Endothelial cell (in vitro differentiated cells): Measurements from ENCODE around the gene CFAP53. TPM values are rescaled to one million over a fixed set of nuclear protein-coding genes. Genes with fewer than 3 reads are reported as not detected.

Experiments used
- DNase-seq: peaks from one replicate; pipeline ENCODE4 v3.0.0; 2021; ENCODE audit warnings: low spot score
- H3K27ac Mint-ChIP-seq: one replicate; pipeline ENCODE4 v1.8.0; 2021; ENCODE audit warnings: mixed read lengths, inconsistent platforms; ENCODE audit not compliant: unreplicated experiment
- H3K27me3 Mint-ChIP-seq: one replicate; pipeline ENCODE4 v1.8.0; 2021; ENCODE audit warnings: mild to moderate bottlenecking, moderate library complexity, mixed read lengths, inconsistent platforms; ENCODE audit not compliant: unreplicated experiment
- H3K36me3 Mint-ChIP-seq: one replicate; pipeline ENCODE4 v1.8.0; 2021; ENCODE audit warnings: mild to moderate bottlenecking, low read depth, mixed read lengths, inconsistent platforms; ENCODE audit not compliant: unreplicated experiment
- H3K4me1 Mint-ChIP-seq: one replicate; pipeline ENCODE4 v1.8.0; 2021; ENCODE audit warnings: mild to moderate bottlenecking, mixed read lengths, inconsistent platforms; ENCODE audit not compliant: unreplicated experiment
- H3K4me3 Mint-ChIP-seq: one replicate; pipeline ENCODE4 v1.8.0; 2021; ENCODE audit warnings: mild to moderate bottlenecking, mixed read lengths, inconsistent platforms; ENCODE audit not compliant: unreplicated experiment
- H3K9me3 Mint-ChIP-seq: one replicate; pipeline ENCODE4 v1.8.0; 2021; ENCODE audit warnings: mixed read lengths, inconsistent platforms; ENCODE audit not compliant: unreplicated experiment
- CTCF ChIP-seq: fragments of 200-600 bp; sonication (generic); IDR thresholded peaks from one replicate; pipeline ENCODE4 v1.5.0; 2021; ENCODE audit warnings: antibody characterized with exemption; ENCODE audit not compliant: unreplicated experiment
- total RNA-seq: library from RNA; stranded (reverse); fragmentation: NEBNext Ultra II Directional; extraction: Animal tissue kit (Norgen Biotek cat#: 25700); gene quantifications from one replicate; pipeline ENCODE4 v1.2.1, GENCODE V29; 2021; ENCODE audit not compliant: unreplicated experiment

CFAP53 gene
- total RNA-seq, 1 donor from 2014 or later = 0.56 TPM

- H3K27me3 Mint-ChIP-seq = peaks cover 3% of the 10 kb centered on the region
- no peak for TF ChIP-seq CTCF
- H3K36me3 Mint-ChIP-seq = no peaks in the 10 kb centered on the region
- H3K27ac Mint-ChIP-seq = no peak overlapping the region
- DNase-seq = no peak
- no peaks in the 10 kb centered on the region for H3K9me3 Mint-ChIP-seq
- peaks cover 4% of the 10 kb centered on the region for H3K4me1 Mint-ChIP-seq
- peak overlapping the region; percentile 89 for H3K4me3 Mint-ChIP-seq
Observed at GRCh38 chr18:50307400-50307737, 41.1 kb upstream of the CFAP53 start.

GRCh38 chr18:50306944-50307343, 40.6 kb upstream of the CFAP53 start:
- peaks cover 3% of the 10 kb centered on the region for H3K27me3 Mint-ChIP-seq
- H3K4me3 Mint-ChIP-seq = no peak overlapping the region
- no peaks in the 10 kb centered on the region for H3K9me3 Mint-ChIP-seq
- H3K4me1 Mint-ChIP-seq = peaks cover 4% of the 10 kb centered on the region
- TF ChIP-seq CTCF = no peak
- DNase-seq = no peak
- H3K27ac Mint-ChIP-seq = no peak overlapping the region
- no peaks in the 10 kb centered on the region for H3K36me3 Mint-ChIP-seq

DNA sequence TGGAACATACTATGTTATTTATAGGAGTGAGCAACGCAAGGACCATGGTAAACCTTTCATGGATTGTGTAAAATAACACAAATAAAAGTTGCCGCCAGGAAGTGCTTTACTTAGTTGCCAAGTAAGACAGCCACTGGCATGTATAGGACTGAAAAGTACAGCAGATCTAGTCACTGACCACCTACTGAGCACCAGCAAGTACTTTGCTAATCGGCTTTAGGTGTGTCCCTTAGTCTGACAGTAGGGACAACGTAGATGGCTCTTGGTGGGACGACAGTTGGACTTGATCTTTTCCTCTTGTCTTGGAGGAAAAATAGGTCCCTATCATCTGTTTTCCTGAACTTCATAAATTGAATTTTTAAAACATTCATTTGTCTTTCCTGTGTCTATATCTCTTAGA, 34.8 kb upstream of the CFAP53 start:
- H3K4me1 Mint-ChIP-seq = no peaks in the 10 kb centered on the region
- TF ChIP-seq CTCF = no peak
- H3K4me3 Mint-ChIP-seq = no peak overlapping the region
- no peaks in the 10 kb centered on the region for H3K9me3 Mint-ChIP-seq
- no peaks in the 10 kb centered on the region for H3K36me3 Mint-ChIP-seq
- peaks cover 8% of the 10 kb centered on the region for H3K27me3 Mint-ChIP-seq
- H3K27ac Mint-ChIP-seq = no peak overlapping the region
- DNase-seq = no peak

GRCh38 chr18:50299626-50300388, 33.5 kb upstream of the CFAP53 start:
- Mint-ChIP-seq H3K4me3 (no peak overlapping the region), H3K36me3 (no peaks in the 10 kb centered on the region), H3K27me3 (peaks cover 9% of the 10 kb centered on the region), H3K4me1 (no peaks in the 10 kb centered on the region), H3K27ac (no peak overlapping the region), H3K9me3 (no peaks in the 10 kb centered on the region)
- TF ChIP-seq CTCF = no peak
- no peak for DNase-seq

DNA sequence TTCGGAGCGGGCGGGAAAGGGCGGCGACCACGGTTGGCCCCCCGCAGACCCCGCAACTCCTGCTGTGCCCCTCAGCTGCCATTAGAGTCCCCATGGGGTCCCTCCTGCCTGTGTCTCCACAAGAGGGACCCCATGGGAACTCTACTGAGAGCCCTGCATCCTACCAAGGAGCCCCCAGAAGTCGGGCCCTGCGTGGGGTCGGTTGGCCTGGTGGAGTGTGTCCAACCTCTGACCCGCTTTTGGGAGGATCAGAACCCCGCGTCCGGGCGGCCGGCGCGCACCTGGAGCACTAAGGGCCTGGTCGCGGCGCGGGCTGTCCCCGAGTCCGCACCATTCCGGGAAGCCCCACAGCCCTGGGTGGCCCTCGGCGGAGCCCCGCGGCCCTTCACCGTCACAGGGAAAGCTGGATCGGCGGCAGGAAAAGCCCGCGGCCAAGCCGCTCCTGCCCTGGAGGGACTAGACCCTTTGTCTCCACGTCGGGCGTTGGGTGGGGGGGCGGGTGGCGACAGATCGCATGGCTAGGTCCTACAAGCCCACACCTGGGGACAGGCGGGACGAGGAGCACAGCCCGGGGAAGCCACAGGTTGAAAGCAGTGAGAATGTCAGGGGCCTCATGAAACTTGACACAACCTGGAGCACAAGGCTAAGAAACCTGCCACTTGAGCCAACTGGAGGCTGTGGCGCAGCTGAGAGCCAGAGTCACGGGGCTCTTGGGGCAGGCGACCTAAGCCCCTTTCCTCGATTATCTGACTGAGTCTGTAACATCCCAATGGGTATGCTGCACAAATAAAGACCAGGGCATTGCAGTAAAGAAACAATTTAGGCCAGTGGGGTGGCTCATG, 32.4 kb upstream of the CFAP53 start:
- Mint-ChIP-seq H3K4me1 (no peaks in the 10 kb centered on the region), H3K27me3 (peaks cover 9% of the 10 kb centered on the region), H3K27ac (no peak overlapping the region), H3K4me3 (no peak overlapping the region), H3K9me3 (no peaks in the 10 kb centered on the region), H3K36me3 (no peaks in the 10 kb centered on the region)
- no peak for DNase-seq
- no peak for TF ChIP-seq CTCF
